ENCODE results near the gene TP63. TPM values are rescaled to one million over a fixed set of nuclear protein-coding genes. Genes with fewer than 3 reads are reported as not detected.

TP63 gene
- total RNA-seq, 4 donors from 2014 or later = 1.5 to 2.5 TPM; not detected in 2

DNA sequence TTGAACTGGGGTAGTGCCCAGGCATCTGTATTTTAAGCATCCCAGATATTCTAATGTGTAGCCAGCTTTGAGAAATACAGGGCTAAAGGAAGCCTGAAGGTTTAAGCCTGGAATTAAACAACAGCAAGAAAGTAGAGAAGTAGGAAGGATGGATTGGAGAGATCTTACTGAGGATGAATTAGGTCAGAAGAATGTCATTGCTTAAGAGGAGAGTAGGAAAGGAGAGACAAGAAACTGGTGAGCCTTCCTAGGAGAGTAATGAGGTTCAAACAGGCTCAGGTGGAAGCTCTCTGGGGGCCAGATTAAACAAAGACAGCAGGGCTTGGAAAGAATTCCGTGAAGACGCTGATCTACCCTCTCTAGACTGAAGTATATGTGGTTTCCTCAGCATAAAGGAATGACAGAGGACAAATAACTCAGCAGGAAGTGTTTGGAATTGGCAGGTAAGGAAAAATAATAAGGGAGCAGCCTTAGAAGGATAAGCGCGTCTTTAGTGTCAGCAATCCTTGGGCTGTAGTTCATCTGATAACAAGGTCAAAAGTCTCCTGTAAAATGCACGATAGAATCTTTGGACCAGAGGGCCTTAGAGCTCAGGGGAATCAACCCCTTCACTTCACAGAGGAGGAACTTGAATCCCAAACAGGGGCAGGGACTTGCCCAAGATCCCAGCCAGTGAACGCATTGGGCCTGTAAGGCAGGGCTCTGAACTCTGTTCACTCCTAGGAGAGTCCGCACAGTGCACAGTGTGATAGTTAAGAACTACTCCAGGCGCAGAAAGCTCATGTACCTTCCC is 90.9 kb downstream of the TP63 start:
- no peak for TF ChIP-seq POLR2A (IDR thresholded peaks at IDR 0.05)
- TF ChIP-seq, protein P1, sequence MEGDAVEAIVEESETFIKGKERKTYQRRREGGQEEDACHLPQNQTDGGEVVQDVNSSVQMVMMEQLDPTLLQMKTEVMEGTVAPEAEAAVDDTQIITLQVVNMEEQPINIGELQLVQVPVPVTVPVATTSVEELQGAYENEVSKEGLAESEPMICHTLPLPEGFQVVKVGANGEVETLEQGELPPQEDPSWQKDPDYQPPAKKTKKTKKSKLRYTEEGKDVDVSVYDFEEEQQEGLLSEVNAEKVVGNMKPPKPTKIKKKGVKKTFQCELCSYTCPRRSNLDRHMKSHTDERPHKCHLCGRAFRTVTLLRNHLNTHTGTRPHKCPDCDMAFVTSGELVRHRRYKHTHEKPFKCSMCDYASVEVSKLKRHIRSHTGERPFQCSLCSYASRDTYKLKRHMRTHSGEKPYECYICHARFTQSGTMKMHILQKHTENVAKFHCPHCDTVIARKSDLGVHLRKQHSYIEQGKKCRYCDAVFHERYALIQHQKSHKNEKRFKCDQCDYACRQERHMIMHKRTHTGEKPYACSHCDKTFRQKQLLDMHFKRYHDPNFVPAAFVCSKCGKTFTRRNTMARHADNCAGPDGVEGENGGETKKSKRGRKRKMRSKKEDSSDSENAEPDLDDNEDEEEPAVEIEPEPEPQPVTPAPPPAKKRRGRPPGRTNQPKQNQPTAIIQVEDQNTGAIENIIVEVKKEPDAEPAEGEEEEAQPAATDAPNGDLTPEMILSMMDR (IDR thresholded peaks at IDR 0.05) = no peak
- no peaks in the 10 kb centered on the region for H3K36me3 ChIP-seq
- no peaks in the 10 kb centered on the region for H3K4me1 ChIP-seq
- intact Hi-C loops (cut with DNase I; ENCODE audit: low total_unique reads) = no loop called here
- no peaks in the 10 kb centered on the region for H3K27me3 ChIP-seq
- no peak for DNase-seq
- no peaks in the 10 kb centered on the region for H3K9me3 ChIP-seq
- no peak overlapping the region for H3K27ac ChIP-seq
- no peak overlapping the region for H3K4me3 ChIP-seq

DNA sequence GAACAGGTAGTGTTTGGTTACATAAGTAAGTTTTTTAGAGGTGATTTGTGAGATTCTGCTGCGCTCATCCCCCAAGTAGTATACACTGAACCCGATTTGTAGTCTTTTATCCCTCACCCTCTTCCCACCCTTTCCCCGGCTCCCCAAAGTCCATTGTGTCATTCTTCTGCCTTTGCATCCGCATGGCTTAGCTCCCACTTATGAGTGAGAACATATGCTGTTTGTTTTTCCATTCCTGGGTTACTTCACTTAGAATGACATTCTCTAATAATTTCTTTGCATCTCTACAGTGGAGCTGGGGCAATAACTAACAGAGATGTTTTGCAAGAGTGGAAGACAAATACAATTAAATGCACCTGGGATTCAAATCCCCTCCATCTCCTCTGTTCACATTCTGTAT is 93.2 kb downstream of the TP63 start:
- Histone ChIP-seq H3K4me3 (no peak overlapping the region), H3K27me3 (no peaks in the 10 kb centered on the region), H3K36me3 (no peaks in the 10 kb centered on the region), H3K27ac (no peak overlapping the region), H3K4me1 (no peaks in the 10 kb centered on the region), H3K9me3 (no peaks in the 10 kb centered on the region)
- no peak for DNase-seq
- intact Hi-C loops (cut with DNase I; ENCODE audit: low total_unique reads) = no loop called here
- TF ChIP-seq, protein P1 (IDR thresholded peaks at IDR 0.05) = no peak

DNA sequence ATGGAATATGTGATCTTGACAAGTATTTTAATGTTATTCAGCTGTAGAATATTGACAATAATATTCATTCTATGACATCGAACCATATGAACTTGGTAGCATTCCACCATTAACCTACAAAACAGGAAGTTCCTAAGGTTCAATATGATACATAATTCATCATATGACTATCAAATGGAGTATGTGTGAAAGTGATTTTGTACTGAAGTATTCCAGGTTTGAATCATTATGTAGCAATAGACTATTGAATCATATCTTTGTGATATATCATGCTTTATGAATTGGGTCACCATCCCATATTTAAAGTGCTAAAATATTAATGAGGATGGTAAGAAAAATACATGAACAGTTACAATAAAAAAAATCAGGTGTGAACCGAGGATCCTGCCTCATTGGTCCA is 95.1 kb downstream of the TP63 start:
- Histone ChIP-seq H3K4me1 (no peaks in the 10 kb centered on the region), H3K9me3 (no peaks in the 10 kb centered on the region), H3K4me3 (no peak overlapping the region), H3K27ac (no peak overlapping the region), H3K27me3 (no peaks in the 10 kb centered on the region), H3K36me3 (no peaks in the 10 kb centered on the region)
- DNase-seq = no peak
- intact Hi-C loops (cut with DNase I; ENCODE audit: low total_unique reads) = no loop called here
- TF ChIP-seq POLR2A (IDR thresholded peaks at IDR 0.05) = no peak
- TF ChIP-seq, protein P1 (IDR thresholded peaks at IDR 0.05) = no peak

DNA sequence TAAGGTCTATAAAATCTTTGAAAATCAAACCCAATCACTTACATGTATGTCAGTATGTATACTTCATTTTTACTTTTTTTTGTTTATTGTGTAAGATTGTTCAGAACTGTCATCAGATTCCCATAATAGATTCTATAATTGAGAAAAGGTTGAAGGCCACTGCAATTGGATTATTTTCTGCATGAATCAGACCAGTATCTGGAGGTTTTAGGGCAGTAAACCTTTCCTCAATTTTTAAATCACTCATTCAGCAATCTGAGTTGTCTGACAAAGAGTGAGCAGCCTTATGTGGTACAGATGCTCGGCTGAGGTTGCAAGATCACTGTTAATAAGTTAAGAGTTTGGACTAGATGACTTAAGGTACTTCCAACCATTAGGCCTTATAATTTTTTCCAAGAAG is 96.0 kb downstream of the TP63 start:
- intact Hi-C loops (cut with DNase I; ENCODE audit: low total_unique reads) = no loop called here
- H3K4me1 ChIP-seq = no peaks in the 10 kb centered on the region
- no peaks in the 10 kb centered on the region for H3K27me3 ChIP-seq
- no peaks in the 10 kb centered on the region for H3K36me3 ChIP-seq
- no peak for DNase-seq
- no peak overlapping the region for H3K4me3 ChIP-seq
- H3K27ac ChIP-seq = no peak overlapping the region
- TF ChIP-seq POLR2A (IDR thresholded peaks at IDR 0.05) = no peak
- TF ChIP-seq, protein P1 (IDR thresholded peaks at IDR 0.05) = no peak
- H3K9me3 ChIP-seq = no peaks in the 10 kb centered on the region

DNA sequence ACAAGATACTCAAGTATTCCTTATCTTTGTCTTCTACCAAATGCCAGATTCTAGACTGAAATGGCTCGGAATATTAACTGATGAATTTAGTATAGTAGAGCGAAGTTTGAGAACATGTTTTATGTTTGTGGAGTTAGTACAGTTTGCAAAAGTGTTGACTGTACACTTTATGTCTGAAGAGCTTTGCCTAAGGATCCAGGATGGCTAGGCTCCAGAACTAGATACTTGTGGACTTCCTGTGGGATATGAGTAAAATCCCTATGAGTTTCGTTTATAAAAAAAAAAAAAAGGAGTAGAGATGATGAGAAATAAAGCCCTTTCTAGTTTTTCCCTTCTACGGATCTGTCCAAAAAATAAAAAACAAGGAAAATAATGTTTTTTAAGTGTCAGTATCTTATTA is 96.7 kb downstream of the TP63 start:
- Histone ChIP-seq H3K4me1 (no peaks in the 10 kb centered on the region), H3K27ac (no peak overlapping the region), H3K27me3 (no peaks in the 10 kb centered on the region), H3K36me3 (no peaks in the 10 kb centered on the region), H3K4me3 (no peak overlapping the region), H3K9me3 (no peaks in the 10 kb centered on the region)
- TF ChIP-seq, protein P1 (IDR thresholded peaks at IDR 0.05) = no peak
- no peak for TF ChIP-seq POLR2A (IDR thresholded peaks at IDR 0.05)
- no peak for DNase-seq
- intact Hi-C loops (cut with DNase I; ENCODE audit: low total_unique reads) = no loop called here

Measured in uterus (tissue), 4 donors.